Lower lobe of right lung (tissue), 2 donors: ENCODE measurements around the gene EPHA6. TPM values are rescaled to one million over a fixed set of nuclear protein-coding genes. Genes with fewer than 3 reads are reported as not detected.
"Not testable (repeated sequence)": the region's sequence is repeated elsewhere in the genome, so short reads cannot be mapped to it uniquely, and the experiment has no call there.

ENCODE experiments used
- ATAC-seq, 2 donors: fragments of 200-7000 bp; cut with Tn5 transposase; one replicate each; pipeline ENCODE4 v1.9.1; 2020 to 2022; ENCODE audit warnings: mild to moderate bottlenecking in 2 of 2, moderate library complexity in 2 of 2
- DNase-seq: peaks from one replicate; pipeline ENCODE4 v3.0.0-alpha.2; 2020
- H3K27ac ChIP-seq: fragments of 200-600 bp; one replicate; pipeline ENCODE4 v1.8.0; 2022
- H3K27me3 ChIP-seq: fragments of 200-600 bp; one replicate; pipeline ENCODE4 v1.8.0; 2022; ENCODE audit warnings: low read depth
- H3K36me3 ChIP-seq: fragments of 200-600 bp; one replicate; pipeline ENCODE4 v1.8.0; 2022; ENCODE audit warnings: mild to moderate bottlenecking
- H3K4me1 ChIP-seq: fragments of 200-600 bp; one replicate; pipeline ENCODE4 v1.8.0; 2022
- H3K4me3 ChIP-seq: fragments of 200-600 bp; one replicate; pipeline ENCODE4 v1.8.0; 2022; ENCODE audit warnings: mild to moderate bottlenecking
- H3K9me3 ChIP-seq: fragments of 200-600 bp; one replicate; pipeline ENCODE4 v1.8.0; 2022
- intact Hi-C: fragments of 100-400 bp; cut with DNase I; formaldehyde crosslinking; loops from one replicate; pipeline ENCODE4 v1.11.0; 2022
- total RNA-seq: library from RNA; stranded (reverse); fragmentation: NEBNext Ultra II Directional; extraction: Animal tissue kit (Norgen Biotek cat#: 25700); gene quantifications from one replicate; pipeline ENCODE4 v1.2.1, GENCODE V29; 2021
- TF ChIP-seq, protein P1 (sequence below): fragments of 200-600 bp; IDR thresholded peaks from one replicate; pipeline ENCODE4 v1.8.0; 2022; ENCODE audit warnings: antibody characterized with exemption, mild to moderate bottlenecking
- donor health status: DM: no; HTN: yes; CAD: no; lungs with severe emphysema.

Gene EPHA6
- total RNA-seq, 1 donor from 2014 or later = 0.53 TPM

DNA sequence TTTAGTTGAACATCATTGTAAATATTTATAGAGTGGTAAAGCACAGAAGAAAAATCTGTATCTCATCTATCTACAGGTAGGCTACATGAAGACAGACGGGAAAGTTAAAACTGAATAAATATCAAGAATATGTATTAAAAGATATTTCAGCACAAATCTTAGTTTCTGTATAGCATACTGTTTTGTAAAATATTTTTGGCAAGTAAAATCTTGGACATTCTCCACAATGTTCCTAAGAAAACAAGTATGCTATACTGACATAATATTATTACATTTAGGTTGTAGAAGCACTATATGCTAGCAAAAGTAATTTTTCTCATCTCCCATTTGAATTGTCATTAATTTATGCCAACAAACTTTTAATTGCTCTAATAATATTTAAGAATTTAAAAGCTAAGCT, 623.7 kb downstream of the EPHA6 start:
- TF ChIP-seq, protein P1, sequence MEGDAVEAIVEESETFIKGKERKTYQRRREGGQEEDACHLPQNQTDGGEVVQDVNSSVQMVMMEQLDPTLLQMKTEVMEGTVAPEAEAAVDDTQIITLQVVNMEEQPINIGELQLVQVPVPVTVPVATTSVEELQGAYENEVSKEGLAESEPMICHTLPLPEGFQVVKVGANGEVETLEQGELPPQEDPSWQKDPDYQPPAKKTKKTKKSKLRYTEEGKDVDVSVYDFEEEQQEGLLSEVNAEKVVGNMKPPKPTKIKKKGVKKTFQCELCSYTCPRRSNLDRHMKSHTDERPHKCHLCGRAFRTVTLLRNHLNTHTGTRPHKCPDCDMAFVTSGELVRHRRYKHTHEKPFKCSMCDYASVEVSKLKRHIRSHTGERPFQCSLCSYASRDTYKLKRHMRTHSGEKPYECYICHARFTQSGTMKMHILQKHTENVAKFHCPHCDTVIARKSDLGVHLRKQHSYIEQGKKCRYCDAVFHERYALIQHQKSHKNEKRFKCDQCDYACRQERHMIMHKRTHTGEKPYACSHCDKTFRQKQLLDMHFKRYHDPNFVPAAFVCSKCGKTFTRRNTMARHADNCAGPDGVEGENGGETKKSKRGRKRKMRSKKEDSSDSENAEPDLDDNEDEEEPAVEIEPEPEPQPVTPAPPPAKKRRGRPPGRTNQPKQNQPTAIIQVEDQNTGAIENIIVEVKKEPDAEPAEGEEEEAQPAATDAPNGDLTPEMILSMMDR = no peak
- Histone ChIP-seq H3K4me1 (no peaks in the 10 kb centered on the region), H3K36me3 (no peaks in the 10 kb centered on the region), H3K4me3 (no peak overlapping the region), H3K27me3 (no peaks in the 10 kb centered on the region), H3K27ac (no peak overlapping the region), H3K9me3 (no peaks in the 10 kb centered on the region)
- DNase-seq = no peak
- intact Hi-C loops = no loop called here
- ATAC-seq = no peak

DNA sequence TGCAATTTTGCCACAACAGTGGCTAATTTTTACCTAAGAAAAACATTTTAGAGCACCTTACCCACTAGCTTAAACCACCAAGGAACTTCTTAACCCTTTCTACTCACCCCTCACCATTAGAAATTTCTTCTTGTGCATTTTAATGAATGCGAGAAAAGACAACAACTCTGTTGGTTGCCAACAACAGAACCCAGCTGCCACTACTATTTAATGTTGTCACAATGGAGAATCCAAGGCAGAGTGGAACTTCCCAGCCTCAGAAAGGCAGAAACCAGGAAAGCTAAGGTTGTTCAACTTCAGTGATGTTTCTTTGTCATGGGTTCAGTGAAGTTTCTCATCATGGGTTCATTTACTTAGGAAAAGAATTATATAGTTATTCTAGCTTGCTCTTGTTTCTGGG, 625.0 kb downstream of the EPHA6 start:
- no peak for DNase-seq
- H3K4me1 ChIP-seq = no peaks in the 10 kb centered on the region
- TF ChIP-seq, protein P1 = no peak
- no peak overlapping the region for H3K4me3 ChIP-seq
- H3K27me3 ChIP-seq = no peaks in the 10 kb centered on the region
- H3K36me3 ChIP-seq = no peaks in the 10 kb centered on the region
- H3K9me3 ChIP-seq = no peaks in the 10 kb centered on the region
- intact Hi-C loops = no loop called here
- no peak for ATAC-seq
- no peak overlapping the region for H3K27ac ChIP-seq

DNA sequence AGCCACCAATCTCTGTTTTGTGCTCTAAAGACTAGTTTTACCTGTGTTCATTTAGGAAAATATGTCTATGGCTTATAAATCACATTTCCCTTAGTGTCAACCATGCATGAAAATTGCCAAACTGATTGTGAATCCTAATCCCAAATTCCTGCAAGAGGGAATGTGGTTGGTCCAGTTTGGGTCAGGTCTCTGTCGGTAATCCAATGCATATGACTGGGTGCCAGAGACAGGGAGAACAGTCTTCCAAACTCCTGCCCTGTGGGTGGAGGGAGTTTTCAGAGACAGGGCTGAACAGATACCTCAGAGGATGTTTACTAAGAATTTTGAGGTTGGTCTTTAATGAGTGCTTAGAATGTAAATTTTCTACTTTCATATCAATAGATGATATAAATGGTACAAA, 649.6 kb downstream of the EPHA6 start:
- TF ChIP-seq, protein P1 = no peak
- no peaks in the 10 kb centered on the region for H3K9me3 ChIP-seq
- no peaks in the 10 kb centered on the region for H3K36me3 ChIP-seq
- H3K27me3 ChIP-seq = no peaks in the 10 kb centered on the region
- no peak for ATAC-seq
- no peak for DNase-seq
- no peak overlapping the region for H3K4me3 ChIP-seq
- intact Hi-C loops = no loop called here
- no peak overlapping the region for H3K27ac ChIP-seq
- no peaks in the 10 kb centered on the region for H3K4me1 ChIP-seq

DNA sequence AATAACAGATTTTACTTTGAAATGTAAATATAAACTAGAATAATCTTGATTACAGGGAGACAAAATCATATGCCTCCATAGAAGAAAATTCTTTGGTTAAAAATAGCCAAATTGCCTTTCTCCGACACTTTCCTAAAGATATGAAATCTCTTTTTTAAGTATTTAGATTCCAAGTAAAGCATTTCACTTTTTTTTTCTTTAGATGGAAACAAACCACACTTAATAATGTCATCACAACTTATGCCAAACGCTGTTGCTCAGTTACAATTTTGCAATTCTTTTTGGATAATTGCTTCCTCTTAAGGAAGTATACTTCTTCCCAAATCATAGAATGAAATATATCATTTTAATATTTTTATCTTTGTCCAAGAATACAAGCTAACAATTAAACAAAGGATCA, 656.1 kb downstream of the EPHA6 start:
- ATAC-seq (no peak), DNase-seq (no peak)
- H3K9me3 ChIP-seq = no peaks in the 10 kb centered on the region
- H3K36me3 ChIP-seq = no peaks in the 10 kb centered on the region
- H3K27me3 ChIP-seq = no peaks in the 10 kb centered on the region
- TF ChIP-seq, protein P1 = no peak
- no peaks in the 10 kb centered on the region for H3K4me1 ChIP-seq
- no peak overlapping the region for H3K4me3 ChIP-seq
- no peak overlapping the region for H3K27ac ChIP-seq
- intact Hi-C loops = no loop called here

DNA sequence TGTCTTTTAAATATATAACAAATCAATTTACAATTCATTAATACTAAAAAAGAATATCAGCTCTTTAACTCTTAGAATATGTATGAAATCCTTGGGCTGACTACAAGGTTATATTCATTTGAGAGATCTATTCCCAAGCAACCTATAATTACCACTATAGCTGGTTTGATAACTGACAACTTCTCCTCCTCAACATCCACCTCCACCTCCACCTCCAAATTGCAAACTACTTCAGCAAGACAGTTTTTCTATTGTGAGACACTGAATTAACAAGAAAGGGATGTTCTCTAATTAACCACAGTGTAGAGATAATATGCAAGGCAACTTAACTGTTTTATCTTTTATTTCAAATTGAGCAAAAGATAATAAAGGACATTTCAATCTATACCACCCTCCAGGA, 665.3 kb downstream of the EPHA6 start:
- no peaks in the 10 kb centered on the region for H3K36me3 ChIP-seq
- no peak overlapping the region for H3K4me3 ChIP-seq
- H3K9me3 ChIP-seq = no peaks in the 10 kb centered on the region
- no peaks in the 10 kb centered on the region for H3K27me3 ChIP-seq
- no peaks in the 10 kb centered on the region for H3K4me1 ChIP-seq
- DNase-seq = no peak
- TF ChIP-seq, protein P1 = no peak
- H3K27ac ChIP-seq = no peak overlapping the region
- intact Hi-C loops = no loop called here
- no peak for ATAC-seq

DNA sequence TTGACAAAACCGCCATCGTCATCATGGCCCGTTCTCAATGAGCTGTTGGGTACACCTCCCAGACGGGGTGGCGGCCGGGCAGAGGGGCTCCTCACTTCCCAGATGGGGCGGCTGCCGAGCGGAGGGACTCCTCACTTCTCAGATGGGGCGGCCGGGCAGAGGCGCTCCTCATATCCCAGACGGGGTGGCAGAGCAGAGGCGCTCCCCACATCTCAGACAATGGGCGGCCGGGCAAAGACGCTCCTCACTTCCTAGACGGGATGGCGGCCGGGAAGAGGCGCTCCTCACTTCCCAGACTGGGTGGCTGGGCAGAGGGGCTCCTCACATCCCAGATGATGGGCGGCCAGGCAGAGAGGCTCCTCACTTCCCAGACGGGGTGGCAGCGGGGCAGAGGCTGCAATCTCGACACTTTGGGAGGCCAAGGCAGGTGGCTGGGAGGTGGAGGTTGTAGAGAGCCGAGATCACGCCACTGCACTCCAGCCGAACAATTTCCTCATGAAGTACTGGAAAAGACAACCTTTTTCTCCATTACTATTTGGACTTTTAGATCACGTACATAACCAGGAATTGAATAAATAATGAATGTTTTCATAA, 666.4 kb downstream of the EPHA6 start:
- ATAC-seq, H3K4me3 ChIP-seq, H3K36me3 ChIP-seq, DNase-seq, intact Hi-C loops, H3K9me3 ChIP-seq, H3K4me1 ChIP-seq, H3K27me3 ChIP-seq, H3K27ac ChIP-seq: not testable (repeated sequence)
